Nucleus accumbens (tissue), 56 donors: ENCODE data around the gene MRPL49.
A peak's percentile ranks its signal among the peaks of the same experiment; 100 is the strongest.

Experiments
- DNase-seq, 56 donors: peaks; one replicate each; lab custom pipeline; 2025; lab: John Stamatoyannopoulos, UW

MRPL49 gene

GRCh38 chr11:65102142-65103095, 19.7 kb upstream of the MRPL49 start:
- peak in 31 of 56 donors; percentile 9 to 68 (median 36) for DNase-seq

GRCh38 chr11:65103476-65103875, 18.6 kb upstream of the MRPL49 start:
- DNase-seq, result no peak

- peak in 3 of 56 donors; percentile 1 to 17 (median 11) for DNase-seq
These were observed 17.5 kb upstream of the MRPL49 start for GRCh38 chr11:65104628-65105027.

- DNase-seq, result no peak
These were observed 15.0 kb upstream of the MRPL49 start for GRCh38 chr11:65107078-65107477.

GRCh38 chr11:65107751-65108468, 14.2 kb upstream of the MRPL49 start:
- no peak for DNase-seq

GRCh38 chr11:65108469-65109123, 13.5 kb upstream of the MRPL49 start:
- no peak for DNase-seq

GRCh38 chr11:65109231-65110198, 12.6 kb upstream of the MRPL49 start:
- DNase-seq, result no peak

- peak in 54 of 56 donors; percentile 30 to 94 (median 76) for DNase-seq
These were observed 11.7 kb upstream of the MRPL49 start for GRCh38 chr11:65110354-65110861.

- DNase-seq, result no peak
These were observed 10.9 kb upstream of the MRPL49 start for GRCh38 chr11:65111159-65111743.

GRCh38 chr11:65111744-65112545, 10.2 kb upstream of the MRPL49 start, which contains the start of gene TM7SF2:
Gene TM7SF2, plus strand, starts transcription at chr11:65111872. Its CDS starts 144 bp downstream, at chr11:65112016.
- DNase-seq, result peak; percentile 64 to 99 (median 93)

- peak in 42 of 56 donors; percentile 11 to 69 (median 44) for DNase-seq
These were observed 9.4 kb upstream of the MRPL49 start for GRCh38 chr11:65112546-65113360.

GRCh38 chr11:65113361-65113756, 8.8 kb upstream of the MRPL49 start:
- no peak for DNase-seq

GRCh38 chr11:65113839-65114238, 8.3 kb upstream of the MRPL49 start:
- no peak for DNase-seq

GRCh38 chr11:65114538-65115171, 7.5 kb upstream of the MRPL49 start:
- DNase-seq, result no peak

- DNase-seq, result no peak
These were observed 6.6 kb upstream of the MRPL49 start for GRCh38 chr11:65115361-65116082.
